Measurements from ENCODE around the gene SPR. TPM values are rescaled to one million over a fixed set of nuclear protein-coding genes. Genes with fewer than 3 reads are reported as not detected.

SPR gene
- total RNA-seq, 1 donor from 2014 or later = 4.2 TPM

DNA sequence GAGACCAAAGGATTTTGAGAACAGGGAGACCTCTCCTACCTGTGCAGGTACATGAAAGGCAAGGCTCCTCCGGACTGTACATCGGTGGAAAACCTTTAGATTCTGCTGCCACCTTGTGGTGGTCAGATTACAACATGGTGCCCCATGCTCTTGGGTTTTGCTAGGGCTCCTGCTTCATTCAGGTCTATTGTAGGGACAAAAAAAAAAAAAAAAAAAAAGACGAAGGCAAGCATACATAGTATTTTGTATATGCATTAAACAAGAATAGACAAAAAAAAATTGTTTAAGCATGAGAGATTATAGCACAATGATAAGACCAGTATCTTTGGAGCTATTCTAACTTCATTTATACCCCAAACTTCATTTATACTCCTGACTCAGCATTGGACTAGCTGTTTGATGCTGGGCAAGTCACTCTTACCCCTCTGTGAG, 27.4 kb upstream of the SPR start:
- Histone ChIP-seq H3K4me3 (ENCODE audit: low read length in 3 of 3) (no peak overlapping the region), H3K36me3 (ENCODE audit: control insufficient read depth in 3 of 3, insufficient read depth in 3 of 3, low read length in 3 of 3) (no peaks in the 10 kb centered on the region), H3K4me1 (ENCODE audit: control insufficient read depth in 3 of 3, insufficient read depth in 3 of 3, low read length in 3 of 3) (peaks cover 9 to 12% (median 10%) of the 10 kb centered on the region in 3 donors), H3K27ac (ENCODE audit: low read depth, low read length) (no peak overlapping the region), H3K9me3 (ENCODE audit: control insufficient read depth in 3 of 3, low read length in 3 of 3) (peaks cover 0 to 2% (median 0%) of the 10 kb centered on the region in 3 donors), H3K9ac (ENCODE audit: low read depth in 1 of 3, low read length in 3 of 3) (no peak overlapping the region), H3K27me3 (ENCODE audit: control insufficient read depth in 3 of 3, insufficient read depth in 3 of 3, low read length in 3 of 3) (peaks cover 15 to 19% (median 17%) of the 10 kb centered on the region in 3 donors)

GRCh38 chr2:72862239-72862988, 24.8 kb upstream of the SPR start:
- H3K4me3 ChIP-seq (ENCODE audit: low read length in 3 of 3) = peak overlapping the region in 2 of 3 donors; percentile 47 to 57
- peaks cover 9 to 12% (median 10%) of the 10 kb centered on the region in 3 donors for H3K4me1 ChIP-seq (ENCODE audit: control insufficient read depth in 3 of 3, insufficient read depth in 3 of 3, low read length in 3 of 3)
- H3K27ac ChIP-seq (ENCODE audit: low read depth, low read length) = no peak overlapping the region
- H3K36me3 ChIP-seq (ENCODE audit: control insufficient read depth in 3 of 3, insufficient read depth in 3 of 3, low read length in 3 of 3) = no peaks in the 10 kb centered on the region
- H3K9me3 ChIP-seq (ENCODE audit: control insufficient read depth in 3 of 3, low read length in 3 of 3) = peaks cover 0 to 2% (median 0%) of the 10 kb centered on the region in 3 donors
- H3K9ac ChIP-seq (ENCODE audit: low read depth in 1 of 3, low read length in 3 of 3) = no peak overlapping the region
- H3K27me3 ChIP-seq (ENCODE audit: control insufficient read depth in 3 of 3, insufficient read depth in 3 of 3, low read length in 3 of 3) = peaks cover 8 to 11% (median 10%) of the 10 kb centered on the region in 3 donors

DNA sequence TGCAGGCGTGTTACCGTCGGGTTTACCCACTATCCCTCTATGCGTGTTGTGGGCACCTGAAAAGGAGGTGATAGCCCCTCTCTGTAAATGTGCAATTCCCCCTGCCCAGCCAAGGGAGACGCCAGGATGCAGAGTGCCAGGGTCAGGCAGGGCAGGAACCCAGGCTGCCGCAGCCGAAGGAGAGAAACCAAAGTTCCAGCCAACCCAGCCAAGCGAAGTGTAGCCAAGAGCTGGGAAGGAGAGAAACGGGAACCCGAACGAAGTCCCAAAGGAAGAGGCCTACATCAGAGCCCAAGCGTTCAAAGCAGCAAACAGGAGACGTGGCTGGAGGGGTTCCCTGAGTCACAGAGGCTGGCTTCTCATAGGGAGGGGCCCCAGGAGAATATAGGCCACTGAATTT, 24.2 kb upstream of the SPR start:
- H3K9me3 ChIP-seq (ENCODE audit: control insufficient read depth in 3 of 3, low read length in 3 of 3) = peaks cover 0 to 2% (median 0%) of the 10 kb centered on the region in 3 donors
- no peak overlapping the region for H3K9ac ChIP-seq (ENCODE audit: low read depth in 1 of 3, low read length in 3 of 3)
- no peak overlapping the region for H3K27ac ChIP-seq (ENCODE audit: low read depth, low read length)
- H3K27me3 ChIP-seq (ENCODE audit: control insufficient read depth in 3 of 3, insufficient read depth in 3 of 3, low read length in 3 of 3) = peaks cover 8 to 11% (median 10%) of the 10 kb centered on the region in 3 donors
- peak overlapping the region in 1 of 3 donors; percentile 57 for H3K4me3 ChIP-seq (ENCODE audit: low read length in 3 of 3)
- no peaks in the 10 kb centered on the region for H3K36me3 ChIP-seq (ENCODE audit: control insufficient read depth in 3 of 3, insufficient read depth in 3 of 3, low read length in 3 of 3)
- H3K4me1 ChIP-seq (ENCODE audit: control insufficient read depth in 3 of 3, insufficient read depth in 3 of 3, low read length in 3 of 3) = peaks cover 9 to 12% (median 10%) of the 10 kb centered on the region in 3 donors

DNA sequence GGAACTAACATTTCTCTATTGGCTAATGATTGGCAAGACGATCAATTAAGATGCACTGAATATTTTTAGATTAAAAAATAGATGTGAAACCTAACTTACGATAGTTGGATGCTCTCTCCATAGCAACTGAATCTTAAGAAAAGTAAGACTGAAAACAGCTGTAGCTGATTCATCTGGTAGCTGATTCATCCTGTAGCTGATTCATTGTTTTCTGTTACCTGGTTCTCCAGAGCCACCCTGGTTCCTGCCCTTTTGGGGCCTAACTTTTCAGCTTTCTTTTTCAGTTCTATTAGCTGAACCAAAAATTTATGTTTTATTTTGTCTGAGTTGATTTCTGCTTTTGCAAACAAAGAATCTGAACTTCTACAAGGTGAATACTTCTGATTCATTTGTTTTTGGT, 22.7 kb upstream of the SPR start:
- Histone ChIP-seq H3K4me3 (ENCODE audit: low read length in 3 of 3) (no peak overlapping the region), H3K27ac (ENCODE audit: low read depth, low read length) (no peak overlapping the region), H3K27me3 (ENCODE audit: control insufficient read depth in 3 of 3, insufficient read depth in 3 of 3, low read length in 3 of 3) (peaks cover 8 to 11% (median 10%) of the 10 kb centered on the region in 3 donors), H3K9ac (ENCODE audit: low read depth in 1 of 3, low read length in 3 of 3) (no peak overlapping the region), H3K36me3 (ENCODE audit: control insufficient read depth in 3 of 3, insufficient read depth in 3 of 3, low read length in 3 of 3) (no peaks in the 10 kb centered on the region), H3K4me1 (ENCODE audit: control insufficient read depth in 3 of 3, insufficient read depth in 3 of 3, low read length in 3 of 3) (peaks cover 9 to 12% (median 10%) of the 10 kb centered on the region in 3 donors), H3K9me3 (ENCODE audit: control insufficient read depth in 3 of 3, low read length in 3 of 3) (no peaks in the 10 kb centered on the region)

DNA sequence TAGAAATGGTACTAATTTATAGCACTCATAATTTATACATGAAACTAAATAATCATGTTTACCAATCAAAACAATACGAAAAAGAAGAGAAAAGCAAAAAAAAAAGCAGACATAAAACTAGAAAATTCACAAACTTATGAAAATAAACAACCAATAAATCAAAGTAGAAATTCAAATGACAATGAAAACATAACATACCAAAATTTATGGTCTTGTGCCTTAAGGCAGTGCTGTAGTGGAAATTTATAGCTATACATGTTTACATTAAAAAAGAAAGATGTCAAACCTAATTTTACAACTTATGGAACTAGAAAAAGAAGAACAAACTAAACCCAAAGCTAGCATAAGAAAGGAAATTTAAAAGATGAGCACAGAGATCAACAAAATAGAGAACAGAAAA, 16.1 kb upstream of the SPR start:
- H3K4me1 ChIP-seq (ENCODE audit: control insufficient read depth in 3 of 3, insufficient read depth in 3 of 3, low read length in 3 of 3) = no peaks in the 10 kb centered on the region
- H3K27me3 ChIP-seq (ENCODE audit: control insufficient read depth in 3 of 3, insufficient read depth in 3 of 3, low read length in 3 of 3) = peaks cover 0 to 3% (median 2%) of the 10 kb centered on the region in 3 donors
- H3K36me3 ChIP-seq (ENCODE audit: control insufficient read depth in 3 of 3, insufficient read depth in 3 of 3, low read length in 3 of 3) = no peaks in the 10 kb centered on the region
- H3K4me3 ChIP-seq (ENCODE audit: low read length in 3 of 3) = no peak overlapping the region
- H3K27ac ChIP-seq (ENCODE audit: low read depth, low read length) = no peak overlapping the region
- H3K9ac ChIP-seq (ENCODE audit: low read depth in 1 of 3, low read length in 3 of 3) = no peak overlapping the region
- H3K9me3 ChIP-seq (ENCODE audit: control insufficient read depth in 3 of 3, low read length in 3 of 3) = peaks cover 0 to 2% (median 0%) of the 10 kb centered on the region in 3 donors

GRCh38 chr2:72871880-72872279, 15.3 kb upstream of the SPR start:
- no peaks in the 10 kb centered on the region for H3K36me3 ChIP-seq (ENCODE audit: control insufficient read depth in 3 of 3, insufficient read depth in 3 of 3, low read length in 3 of 3)
- peaks cover 0 to 3% (median 2%) of the 10 kb centered on the region in 3 donors for H3K27me3 ChIP-seq (ENCODE audit: control insufficient read depth in 3 of 3, insufficient read depth in 3 of 3, low read length in 3 of 3)
- H3K4me1 ChIP-seq (ENCODE audit: control insufficient read depth in 3 of 3, insufficient read depth in 3 of 3, low read length in 3 of 3) = no peaks in the 10 kb centered on the region
- no peak overlapping the region for H3K27ac ChIP-seq (ENCODE audit: low read depth, low read length)
- peaks cover 0 to 2% (median 0%) of the 10 kb centered on the region in 3 donors for H3K9me3 ChIP-seq (ENCODE audit: control insufficient read depth in 3 of 3, low read length in 3 of 3)
- H3K9ac ChIP-seq (ENCODE audit: low read depth in 1 of 3, low read length in 3 of 3) = no peak overlapping the region
- no peak overlapping the region for H3K4me3 ChIP-seq (ENCODE audit: low read length in 3 of 3)

GRCh38 chr2:72883356-72883962, 3.7 kb upstream of the SPR start:
- Histone ChIP-seq H3K4me3 (ENCODE audit: low read length in 3 of 3) (no peak overlapping the region), H3K4me1 (ENCODE audit: control insufficient read depth in 3 of 3, insufficient read depth in 3 of 3, low read length in 3 of 3) (peaks cover 11 to 15% (median 13%) of the 10 kb centered on the region in 3 donors), H3K27ac (ENCODE audit: low read depth, low read length) (no peak overlapping the region), H3K9me3 (ENCODE audit: control insufficient read depth in 3 of 3, low read length in 3 of 3) (no peaks in the 10 kb centered on the region), H3K9ac (ENCODE audit: low read depth in 1 of 3, low read length in 3 of 3) (no peak overlapping the region), H3K27me3 (ENCODE audit: control insufficient read depth in 3 of 3, insufficient read depth in 3 of 3, low read length in 3 of 3) (no peaks in the 10 kb centered on the region), H3K36me3 (ENCODE audit: control insufficient read depth in 3 of 3, insufficient read depth in 3 of 3, low read length in 3 of 3) (no peaks in the 10 kb centered on the region)

DNA sequence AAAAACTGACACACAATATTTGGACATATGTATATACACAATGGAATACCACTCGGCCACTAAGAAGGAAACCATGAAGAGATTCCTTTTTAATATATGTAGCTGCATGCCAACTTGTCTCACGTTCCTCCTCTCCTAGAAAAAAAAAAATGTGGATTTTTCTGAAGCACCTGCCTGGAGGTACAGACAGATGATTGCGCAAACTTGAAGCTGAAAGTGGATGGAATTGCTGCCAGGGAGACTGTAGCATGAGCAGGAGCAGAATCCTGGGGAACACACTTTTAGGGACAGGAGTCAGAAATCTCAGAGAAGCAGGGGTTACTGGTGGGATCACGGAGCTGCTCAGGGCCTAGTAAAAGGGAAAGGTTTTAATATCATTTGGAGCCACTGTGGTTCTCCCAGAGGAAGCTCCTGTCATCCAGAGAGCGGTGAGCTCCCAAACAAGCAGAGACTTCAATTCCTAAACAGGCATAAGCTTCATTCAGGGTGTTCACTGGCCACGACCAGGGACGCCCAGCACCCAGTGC, 640 bp upstream of the SPR start:
- Histone ChIP-seq H3K4me1 (ENCODE audit: control insufficient read depth in 3 of 3, insufficient read depth in 3 of 3, low read length in 3 of 3) (peaks cover 22 to 29% (median 28%) of the 10 kb centered on the region in 3 donors), H3K27ac (ENCODE audit: low read depth, low read length) (peak overlapping the region; percentile 81), H3K4me3 (ENCODE audit: low read length in 3 of 3) (peak overlapping the region; percentile 73 to 83 (median 78)), H3K9me3 (ENCODE audit: control insufficient read depth in 3 of 3, low read length in 3 of 3) (no peaks in the 10 kb centered on the region), H3K9ac (ENCODE audit: low read depth in 1 of 3, low read length in 3 of 3) (peak overlapping the region; percentile 52 to 90 (median 64)), H3K27me3 (ENCODE audit: control insufficient read depth in 3 of 3, insufficient read depth in 3 of 3, low read length in 3 of 3) (no peaks in the 10 kb centered on the region), H3K36me3 (ENCODE audit: control insufficient read depth in 3 of 3, insufficient read depth in 3 of 3, low read length in 3 of 3) (peaks cover 6 to 15% (median 10%) of the 10 kb centered on the region in 3 donors)

- peak overlapping the region; percentile 81 for H3K27ac ChIP-seq (ENCODE audit: low read depth, low read length)
Measured at GRCh38 chr2:72887740-72888437, 681 bp downstream of the SPR start.

More at GRCh38 chr2:72887740-72888437, 681 bp downstream of the SPR start:
- peaks cover 0 to 3% (median 0%) of the 10 kb centered on the region in 3 donors for H3K27me3 ChIP-seq (ENCODE audit: control insufficient read depth in 3 of 3, insufficient read depth in 3 of 3, low read length in 3 of 3)
- peaks cover 15 to 25% (median 16%) of the 10 kb centered on the region in 3 donors for H3K36me3 ChIP-seq (ENCODE audit: control insufficient read depth in 3 of 3, insufficient read depth in 3 of 3, low read length in 3 of 3)
- H3K4me1 ChIP-seq (ENCODE audit: control insufficient read depth in 3 of 3, insufficient read depth in 3 of 3, low read length in 3 of 3) = peaks cover 22 to 29% (median 28%) of the 10 kb centered on the region in 3 donors
- H3K4me3 ChIP-seq (ENCODE audit: low read length in 3 of 3) = peak overlapping the region; percentile 73 to 83 (median 78)
- peak overlapping the region; percentile 57 to 90 (median 64) for H3K9ac ChIP-seq (ENCODE audit: low read depth in 1 of 3, low read length in 3 of 3)
- H3K9me3 ChIP-seq (ENCODE audit: control insufficient read depth in 3 of 3, low read length in 3 of 3) = no peaks in the 10 kb centered on the region
